ENCODE data around the gene ZNF462.

ZNF462 gene

DNA sequence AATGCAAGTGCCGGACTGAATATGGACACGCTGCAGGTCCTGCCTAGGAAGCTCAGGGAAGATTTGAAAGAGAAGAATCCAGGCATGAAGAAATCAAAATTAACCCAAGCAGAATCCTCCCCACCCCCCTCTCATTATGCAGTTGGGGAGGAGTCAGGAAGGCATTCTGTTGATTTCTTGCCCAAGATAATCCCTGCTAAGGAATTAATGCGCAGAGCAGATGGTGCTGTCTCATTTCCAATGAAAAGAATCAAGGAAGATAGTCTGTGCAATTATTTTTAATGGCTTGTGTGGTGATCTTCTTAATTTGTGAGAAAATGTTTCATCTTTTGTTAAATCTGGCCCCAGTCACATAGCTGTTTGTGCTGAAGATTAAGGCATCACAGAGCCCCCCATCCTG lies 145.0 kb downstream of the ZNF462 start:
- TF ChIP-seq, protein P1, sequence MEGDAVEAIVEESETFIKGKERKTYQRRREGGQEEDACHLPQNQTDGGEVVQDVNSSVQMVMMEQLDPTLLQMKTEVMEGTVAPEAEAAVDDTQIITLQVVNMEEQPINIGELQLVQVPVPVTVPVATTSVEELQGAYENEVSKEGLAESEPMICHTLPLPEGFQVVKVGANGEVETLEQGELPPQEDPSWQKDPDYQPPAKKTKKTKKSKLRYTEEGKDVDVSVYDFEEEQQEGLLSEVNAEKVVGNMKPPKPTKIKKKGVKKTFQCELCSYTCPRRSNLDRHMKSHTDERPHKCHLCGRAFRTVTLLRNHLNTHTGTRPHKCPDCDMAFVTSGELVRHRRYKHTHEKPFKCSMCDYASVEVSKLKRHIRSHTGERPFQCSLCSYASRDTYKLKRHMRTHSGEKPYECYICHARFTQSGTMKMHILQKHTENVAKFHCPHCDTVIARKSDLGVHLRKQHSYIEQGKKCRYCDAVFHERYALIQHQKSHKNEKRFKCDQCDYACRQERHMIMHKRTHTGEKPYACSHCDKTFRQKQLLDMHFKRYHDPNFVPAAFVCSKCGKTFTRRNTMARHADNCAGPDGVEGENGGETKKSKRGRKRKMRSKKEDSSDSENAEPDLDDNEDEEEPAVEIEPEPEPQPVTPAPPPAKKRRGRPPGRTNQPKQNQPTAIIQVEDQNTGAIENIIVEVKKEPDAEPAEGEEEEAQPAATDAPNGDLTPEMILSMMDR (IDR thresholded peaks at IDR 0.05; ENCODE audit: low read depth, low read length), result no peak

DNA sequence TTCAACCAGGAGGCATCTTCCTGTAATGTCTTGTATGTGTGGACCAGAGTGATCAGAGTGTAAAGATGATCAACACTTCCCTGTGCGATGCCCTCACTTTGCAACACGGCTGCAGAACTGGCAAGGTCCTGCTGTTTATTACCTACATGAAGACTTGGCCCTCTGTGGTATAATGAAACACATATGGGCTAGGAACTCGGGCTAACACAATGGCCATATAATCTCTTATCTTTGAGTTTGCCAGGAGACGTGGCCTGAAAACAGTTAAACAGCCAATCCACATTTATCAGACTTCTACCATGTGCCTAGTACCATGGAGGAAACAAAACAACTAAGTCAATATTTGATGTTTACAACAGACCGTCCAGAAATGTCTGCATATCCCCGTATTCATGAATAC lies 145.5 kb downstream of the ZNF462 start:
- no peak for DNase-seq (ENCODE audit: extremely low read depth, low read depth)

More for the DNA sequence above, 145.0 kb downstream of the ZNF462 start:
- DNase-seq (ENCODE audit: extremely low read depth, low read depth), result no peak

DNA sequence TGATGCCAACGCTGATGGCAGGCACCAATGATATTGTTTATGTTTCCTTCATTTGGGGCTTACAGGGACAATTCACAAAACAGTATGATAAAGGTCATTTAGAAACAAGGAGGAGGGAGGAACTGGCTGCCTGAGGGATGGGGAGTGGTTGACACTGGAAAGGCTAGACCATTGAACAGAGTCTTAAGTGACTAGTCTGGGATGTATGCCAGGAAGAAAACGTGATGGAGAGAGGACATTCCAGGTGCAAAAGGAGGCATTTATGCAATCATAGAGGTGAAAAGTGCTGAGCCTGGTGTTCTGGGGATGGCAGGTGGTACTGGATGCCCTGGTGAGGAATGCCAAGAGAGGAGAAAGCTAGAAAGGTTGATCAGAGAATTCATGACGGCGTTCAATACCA lies 153.4 kb downstream of the ZNF462 start:
- TF ChIP-seq, protein P1 (IDR thresholded peaks at IDR 0.05; ENCODE audit: low read depth, low read length), result no peak
- no peak for DNase-seq (ENCODE audit: extremely low read depth, low read depth)

More for the DNA sequence above, 145.5 kb downstream of the ZNF462 start:
- TF ChIP-seq, protein P1 (IDR thresholded peaks at IDR 0.05; ENCODE audit: low read depth, low read length), result no peak

DNA sequence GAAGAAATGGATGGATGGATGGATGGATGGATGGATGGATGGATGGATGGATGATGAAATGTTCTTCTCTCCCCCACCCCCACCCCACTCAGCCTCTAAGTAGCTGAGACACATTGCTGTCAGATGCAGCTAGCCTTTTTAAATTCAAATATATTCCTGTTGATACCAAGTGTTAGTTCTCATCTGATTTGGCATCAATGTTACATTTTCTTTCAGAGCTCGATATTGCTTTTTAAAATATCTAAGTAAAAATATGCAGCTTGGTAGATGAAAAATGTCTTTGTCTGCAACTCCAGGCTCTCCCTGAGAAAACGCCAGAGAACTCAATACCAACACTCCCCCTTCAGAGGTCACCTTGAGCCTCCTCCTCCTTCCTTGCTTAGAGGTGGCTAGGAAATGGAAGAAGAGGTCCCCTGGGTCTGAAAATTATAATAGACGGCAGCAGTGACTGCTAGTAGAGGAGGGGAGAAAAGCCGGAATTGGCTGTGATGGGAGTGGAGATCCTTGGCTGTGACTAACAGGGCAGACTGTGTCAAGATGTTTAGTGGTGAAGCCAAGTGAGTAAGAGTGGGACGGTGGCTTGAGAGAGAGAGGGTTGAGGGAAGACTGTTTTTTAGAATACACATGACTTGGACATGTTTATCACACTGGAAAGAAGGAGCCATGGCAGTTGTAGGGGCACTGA lies 156.0 kb downstream of the ZNF462 start:
- DNase-seq (ENCODE audit: extremely low read depth, low read depth), result peak; percentile 4
- TF ChIP-seq, protein P1 (IDR thresholded peaks at IDR 0.05; ENCODE audit: low read depth, low read length), result no peak

DNA sequence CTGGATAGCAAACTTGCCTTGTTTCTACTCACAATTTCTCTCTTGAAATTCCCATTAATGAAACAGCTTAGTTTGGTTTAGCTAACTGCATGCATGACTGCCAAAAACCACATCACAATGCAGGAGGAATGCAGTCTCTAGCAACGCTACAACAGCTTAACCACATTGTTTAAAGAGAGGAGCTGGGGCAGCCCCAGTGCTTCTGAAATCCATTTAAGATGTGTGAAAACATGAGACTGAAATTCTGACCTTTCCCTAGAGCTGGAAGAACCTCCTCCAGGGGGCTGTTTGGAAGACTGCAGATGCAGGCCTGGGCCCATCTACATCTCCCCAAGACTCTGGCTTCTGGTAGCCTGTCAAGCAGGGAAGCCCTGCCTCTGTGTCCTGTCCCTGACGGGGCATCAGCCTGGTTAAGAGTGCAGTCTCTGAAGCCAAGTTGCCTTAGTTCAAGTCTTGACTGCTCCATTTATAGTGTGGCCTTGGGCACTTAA lies 157.1 kb downstream of the ZNF462 start:
- TF ChIP-seq, protein P1 (IDR thresholded peaks at IDR 0.05; ENCODE audit: low read depth, low read length), result no peak; the same call in 1 of the 2 replicates
- DNase-seq (ENCODE audit: extremely low read depth, low read depth), result peak; percentile 86

DNA sequence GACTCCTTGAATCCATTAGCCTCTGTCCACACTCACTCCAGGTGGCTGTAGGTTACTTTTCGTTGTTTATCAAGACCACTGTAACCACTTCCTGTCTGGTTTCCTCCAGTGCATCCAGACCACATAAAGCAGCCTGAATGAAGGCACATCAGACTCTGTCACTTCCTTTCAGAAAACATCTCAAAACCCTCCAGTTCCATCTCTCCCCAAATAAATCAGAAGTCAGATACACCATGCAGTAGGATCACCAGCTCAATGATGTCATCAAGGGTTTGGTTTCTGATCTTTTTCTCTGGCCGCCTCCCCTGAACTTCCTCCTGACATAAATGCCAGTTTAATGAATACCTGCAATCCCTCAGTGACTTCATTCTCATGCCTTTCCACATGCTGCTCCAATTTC lies 161.2 kb downstream of the ZNF462 start:
- TF ChIP-seq, protein P1 (IDR thresholded peaks at IDR 0.05; ENCODE audit: low read depth, low read length), result no peak
- DNase-seq (ENCODE audit: extremely low read depth, low read depth), result no peak

DNA sequence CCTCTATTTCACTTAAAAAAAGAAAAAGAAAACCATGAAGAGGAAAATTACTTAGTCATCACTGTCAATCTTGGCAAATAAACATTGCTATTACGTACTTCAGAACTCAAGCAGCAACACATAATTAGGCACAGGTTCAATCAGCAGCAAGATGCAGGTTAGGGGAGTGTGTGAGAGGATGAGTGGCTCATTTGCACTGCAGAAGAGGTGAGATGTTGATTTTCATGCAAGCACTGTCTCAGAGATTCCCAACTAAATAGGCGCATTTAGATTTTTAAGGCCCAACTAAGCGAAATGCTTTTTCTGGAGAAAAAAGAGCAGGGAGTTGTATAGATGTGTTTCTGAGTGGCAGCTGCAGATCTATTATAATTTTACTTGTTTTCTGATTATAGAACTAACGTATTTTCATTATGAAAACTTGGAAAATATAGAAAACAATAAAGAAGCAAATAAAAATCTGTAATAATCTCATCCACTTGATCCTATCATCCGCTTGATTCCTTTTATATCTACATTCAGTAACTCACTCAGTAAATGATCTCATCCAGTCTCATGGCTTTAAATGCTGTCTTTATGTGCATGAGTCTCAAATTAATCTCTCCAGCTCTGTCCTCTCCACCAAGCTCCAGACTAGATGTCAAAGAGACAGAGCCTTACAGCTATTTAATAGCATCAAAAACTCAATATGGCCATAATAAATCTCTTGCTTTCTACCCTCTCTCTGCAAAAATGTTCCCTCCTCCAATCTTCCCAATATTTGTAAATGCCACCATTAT lies 162.5 kb downstream of the ZNF462 start:
- TF ChIP-seq, protein P1 (IDR thresholded peaks at IDR 0.05; ENCODE audit: low read depth, low read length), result no peak

More for the DNA sequence above, 162.5 kb downstream of the ZNF462 start:
- no peak for DNase-seq (ENCODE audit: extremely low read depth, low read depth)
